ENCODE measurements around the gene ERH. TPM values are rescaled to one million over a fixed set of nuclear protein-coding genes. Genes with fewer than 3 reads are reported as not detected.

ERH gene
- total and polyA plus RNA-seq, 10 of the 15 experiments (the other 5 are each of a cell fraction or from before 2014, with no cell fraction given), result 255 to 852 (median 382) TPM

DNA sequence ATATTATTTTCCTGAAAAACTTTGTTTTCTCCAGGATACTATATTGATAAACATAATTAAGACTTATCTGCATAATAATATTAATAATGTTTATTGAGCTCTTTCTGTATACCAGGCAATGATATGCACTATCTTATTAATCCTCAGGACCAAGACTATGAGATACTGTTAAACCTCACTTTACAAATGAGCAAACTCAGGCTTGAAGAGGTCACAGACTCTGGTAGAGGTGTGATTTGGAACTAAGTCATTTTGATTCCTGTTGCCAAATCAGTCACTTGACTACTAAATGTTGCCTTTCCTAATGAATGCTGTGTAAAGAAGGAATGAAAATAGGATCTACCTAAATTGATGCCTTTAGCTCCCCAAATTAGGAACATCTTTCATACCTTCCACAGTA, 7.7 kb upstream of the ERH start (continued):
- TF ChIP-seq, protein P1, sequence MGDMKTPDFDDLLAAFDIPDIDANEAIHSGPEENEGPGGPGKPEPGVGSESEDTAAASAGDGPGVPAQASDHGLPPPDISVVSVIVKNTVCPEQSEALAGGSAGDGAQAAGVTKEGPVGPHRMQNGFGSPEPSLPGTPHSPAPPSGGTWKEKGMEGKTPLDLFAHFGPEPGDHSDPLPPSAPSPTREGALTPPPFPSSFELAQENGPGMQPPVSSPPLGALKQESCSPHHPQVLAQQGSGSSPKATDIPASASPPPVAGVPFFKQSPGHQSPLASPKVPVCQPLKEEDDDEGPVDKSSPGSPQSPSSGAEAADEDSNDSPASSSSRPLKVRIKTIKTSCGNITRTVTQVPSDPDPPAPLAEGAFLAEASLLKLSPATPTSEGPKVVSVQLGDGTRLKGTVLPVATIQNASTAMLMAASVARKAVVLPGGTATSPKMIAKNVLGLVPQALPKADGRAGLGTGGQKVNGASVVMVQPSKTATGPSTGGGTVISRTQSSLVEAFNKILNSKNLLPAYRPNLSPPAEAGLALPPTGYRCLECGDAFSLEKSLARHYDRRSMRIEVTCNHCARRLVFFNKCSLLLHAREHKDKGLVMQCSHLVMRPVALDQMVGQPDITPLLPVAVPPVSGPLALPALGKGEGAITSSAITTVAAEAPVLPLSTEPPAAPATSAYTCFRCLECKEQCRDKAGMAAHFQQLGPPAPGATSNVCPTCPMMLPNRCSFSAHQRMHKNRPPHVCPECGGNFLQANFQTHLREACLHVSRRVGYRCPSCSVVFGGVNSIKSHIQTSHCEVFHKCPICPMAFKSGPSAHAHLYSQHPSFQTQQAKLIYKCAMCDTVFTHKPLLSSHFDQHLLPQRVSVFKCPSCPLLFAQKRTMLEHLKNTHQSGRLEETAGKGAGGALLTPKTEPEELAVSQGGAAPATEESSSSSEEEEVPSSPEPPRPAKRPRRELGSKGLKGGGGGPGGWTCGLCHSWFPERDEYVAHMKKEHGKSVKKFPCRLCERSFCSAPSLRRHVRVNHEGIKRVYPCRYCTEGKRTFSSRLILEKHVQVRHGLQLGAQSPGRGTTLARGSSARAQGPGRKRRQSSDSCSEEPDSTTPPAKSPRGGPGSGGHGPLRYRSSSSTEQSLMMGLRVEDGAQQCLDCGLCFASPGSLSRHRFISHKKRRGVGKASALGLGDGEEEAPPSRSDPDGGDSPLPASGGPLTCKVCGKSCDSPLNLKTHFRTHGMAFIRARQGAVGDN (IDR thresholded peaks at IDR 0.05), result no peak
- TF ChIP-seq, protein P2, sequence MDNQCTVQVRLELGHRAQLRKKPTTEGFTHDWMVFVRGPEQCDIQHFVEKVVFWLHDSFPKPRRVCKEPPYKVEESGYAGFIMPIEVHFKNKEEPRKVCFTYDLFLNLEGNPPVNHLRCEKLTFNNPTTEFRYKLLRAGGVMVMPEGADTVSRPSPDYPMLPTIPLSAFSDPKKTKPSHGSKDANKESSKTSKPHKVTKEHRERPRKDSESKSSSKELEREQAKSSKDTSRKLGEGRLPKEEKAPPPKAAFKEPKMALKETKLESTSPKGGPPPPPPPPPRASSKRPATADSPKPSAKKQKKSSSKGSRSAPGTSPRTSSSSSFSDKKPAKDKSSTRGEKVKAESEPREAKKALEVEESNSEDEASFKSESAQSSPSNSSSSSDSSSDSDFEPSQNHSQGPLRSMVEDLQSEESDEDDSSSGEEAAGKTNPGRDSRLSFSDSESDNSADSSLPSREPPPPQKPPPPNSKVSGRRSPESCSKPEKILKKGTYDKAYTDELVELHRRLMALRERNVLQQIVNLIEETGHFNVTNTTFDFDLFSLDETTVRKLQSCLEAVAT (IDR thresholded peaks at IDR 0.05), result no peak

DNA sequence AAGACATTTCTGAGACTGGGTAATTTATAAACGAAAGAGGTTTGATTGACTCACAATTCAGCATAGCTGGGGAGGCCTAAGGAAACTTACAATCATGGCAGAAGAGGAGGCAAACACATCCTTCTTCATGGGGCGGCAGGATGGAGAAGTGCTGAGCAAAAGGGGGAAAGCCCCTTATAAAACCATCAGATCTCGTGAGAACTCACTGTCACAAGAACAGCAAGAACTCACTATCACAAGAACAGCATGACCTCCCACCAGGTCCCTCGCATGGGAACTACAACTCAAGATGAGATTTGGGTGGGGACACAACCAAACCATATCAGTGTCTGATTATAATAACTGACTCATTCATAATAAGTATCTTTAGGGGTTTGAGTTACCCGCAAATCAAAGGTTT, 6.8 kb upstream of the ERH start:
- ChIA-PET RAD21 (ENCODE audit: unreplicated experiment) (interaction anchor here (1.2 to 2.0 kb wide), 2 partner anchors 8 to 55 kb away, joined by 5 to 7 read pairs; no protein-coding TSS in a partner anchor), CTCF (interaction anchor here (0.7 to 1.7 kb wide), 4 partner anchors 38 to 224 kb away, joined by 3 to 5 read pairs (median 4); no protein-coding TSS in a partner anchor), SMC1A (ENCODE audit: uncharacterized antibody, unreplicated experiment) (interaction anchor here (1.4 to 4.0 kb wide), 3 partner anchors 10 to 37 kb away, joined by 5 to 18 read pairs (median 8); no protein-coding TSS in a partner anchor), POLR2A (interaction anchor here (1.2 kb wide), 1 partner anchor 52 kb away, joined by 3 read pairs; no protein-coding TSS in a partner anchor)
- no TSS peak for BruUV-seq (replicated peaks)
- ATAC-seq (peak; percentile 11; the same call in 1 of the 3 replicates), DNase-seq (ENCODE audit: low read depth, low spot score) (no peak), FAIRE-seq (no peak)
- Histone ChIP-seq H3K4me2 (ENCODE audit: control insufficient read depth, insufficient read depth) (no peak overlapping the region), H3K27me3 (replicated peaks in 1 of 2; ENCODE audit: control insufficient read depth in 2 of 2, insufficient read depth in 2 of 2, low read length in 1 of 2) (no peaks in the 10 kb centered on the region), H4K20me1 (ENCODE audit: control insufficient read depth, insufficient read depth) (no peaks in the 10 kb centered on the region), H3K4me3 (no peak overlapping the region), H2AFZ (ENCODE audit: control insufficient read depth, low read depth, low read length) (no peak overlapping the region), H3K27ac (ENCODE audit: control insufficient read depth, insufficient read depth) (no peak overlapping the region), H3K36me3 (ENCODE audit: control insufficient read depth in 2 of 2, insufficient read depth in 2 of 2, low read length in 1 of 2) (no peaks in the 10 kb centered on the region), H3K9me3 (replicated peaks; ENCODE audit: control insufficient read depth, insufficient read depth, low read length) (peaks cover 6% of the 10 kb centered on the region; the same call in 2 of the 3 replicates), H3K79me2 (ENCODE audit: control insufficient read depth, insufficient read depth, low read length) (peaks cover 51% of the 10 kb centered on the region), H3K9ac (ENCODE audit: control insufficient read depth, insufficient read depth, low read length) (no peak overlapping the region), H3K4me1 (ENCODE audit: control insufficient read depth, insufficient read depth, low read length) (no peaks in the 10 kb centered on the region)
- TF ChIP-seq TARDBP (IDR thresholded peaks at IDR 0.05; ENCODE audit: borderline replicate concordance) (no peak), RUNX3 (IDR thresholded peaks at IDR 0.05; ENCODE audit: low read length) (no peak), IKZF2 (IDR thresholded peaks at IDR 0.05) (no peak)
- in situ Hi-C loops (cut with MboI), result no loop called here
- intact Hi-C loops (cut with micrococcal nuclease; ENCODE audit: unreplicated experiment), result no loop called here
- WGBS (ENCODE audit: insufficient coverage, insufficient replicate concordance, low lambda C conversion rate, missing lambda C conversion rate), result 86% methylated on average over 5 of the region's 5 CpGs
